Tibial artery (tissue), 4 donors: Measurements from ENCODE around the gene RELA.
A peak's percentile ranks its signal among the peaks of the same experiment; 100 is the strongest.

Experiments
- DNase-seq, 2 donors: peaks; one replicate each; pipeline ENCODE4 v3.0.0-alpha.2; 2019
- H3K27ac ChIP-seq, 2 donors: fragments of 200-600 bp; sonication (generic) in 1 of 2; 1 replicate in 1 of 2; 2 replicates in 1 of 2; pipeline ENCODE4 v1.5.1; 2018 to 2019; ENCODE audit warnings: mild to moderate bottlenecking in 1 of 2
- H3K27me3 ChIP-seq, 2 donors: fragments of 200-600 bp; sonication (generic) in 1 of 2; one replicate each; pipeline versions ENCODE4 v1.5.1 to v1.6.0; 2016 to 2019
- H3K36me3 ChIP-seq, 3 donors: fragments of 200-600 bp; sonication (generic) in 2 of 3; one replicate each; pipeline ENCODE4 v1.5.1; 2016 to 2019; ENCODE audit warnings: mild to moderate bottlenecking in 2 of 3
- H3K4me1 ChIP-seq, 4 donors: fragments of 200-600 bp; sonication (generic) in 2 of 4; 1 replicate in 3 of 4; 2 replicates in 1 of 4; pipeline ENCODE4 v1.5.1; 2016 to 2019
- H3K4me3 ChIP-seq, 2 donors: fragments of 200-600 bp; sonication (generic) in 1 of 2; 1 replicate in 1 of 2; 2 replicates in 1 of 2; pipeline ENCODE4 v1.5.1; 2018 to 2019; ENCODE audit warnings: mild to moderate bottlenecking in 2 of 2
- H3K9me3 ChIP-seq, 3 donors: fragments of 200-600 bp; sonication (generic) in 1 of 3; one replicate each; pipeline ENCODE4 v1.5.1; 2016 to 2019
- intact Hi-C: fragments of 100-400 bp; cut with DNase I; formaldehyde crosslinking; loops from one replicate; pipeline ENCODE4 v1.15.0; 2023; ENCODE audit warnings: low total_unique reads
- TF ChIP-seq, protein P1 (sequence below), 2 experiments: fragments of 200-600 bp in 1 of 2; fragments of 450-650 bp in 1 of 2; IDR thresholded peaks; one replicate each; pipeline ENCODE4 v1.5.1; 2017 to 2019; ENCODE audit warnings: antibody characterized with exemption in 2 of 2, mild to moderate bottlenecking in 1 of 2, moderate library complexity in 1 of 2

Gene RELA

DNA sequence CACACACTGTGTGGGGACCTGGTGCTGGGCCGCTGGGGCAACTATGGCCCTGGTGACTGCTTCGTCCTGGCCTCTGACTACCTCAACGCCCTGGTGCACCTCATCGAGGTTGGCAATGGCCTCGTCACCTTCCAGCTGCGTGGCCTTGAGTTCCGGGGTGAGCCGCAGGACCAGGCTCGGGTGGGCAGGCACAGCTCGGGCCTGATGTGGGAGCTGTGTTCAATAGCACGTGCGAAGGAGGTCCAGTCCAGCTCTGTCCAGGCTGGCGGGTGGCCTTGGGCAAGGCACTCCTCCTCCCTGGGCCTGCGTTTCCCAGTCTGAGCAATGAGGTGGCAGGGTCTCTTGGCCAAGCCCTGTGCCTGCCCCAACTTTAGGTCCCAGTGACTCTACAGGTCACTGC, 33.1 kb downstream of the RELA start:
- Histone ChIP-seq H3K27me3 (no peaks in the 10 kb centered on the region), H3K9me3 (no peaks in the 10 kb centered on the region), H3K36me3 (peaks cover 71 to 99% (median 90%) of the 10 kb centered on the region in 3 donors), H3K4me1 (no peaks in the 10 kb centered on the region), H3K4me3 (no peak overlapping the region), H3K27ac (no peak overlapping the region)
- TF ChIP-seq, protein P1, sequence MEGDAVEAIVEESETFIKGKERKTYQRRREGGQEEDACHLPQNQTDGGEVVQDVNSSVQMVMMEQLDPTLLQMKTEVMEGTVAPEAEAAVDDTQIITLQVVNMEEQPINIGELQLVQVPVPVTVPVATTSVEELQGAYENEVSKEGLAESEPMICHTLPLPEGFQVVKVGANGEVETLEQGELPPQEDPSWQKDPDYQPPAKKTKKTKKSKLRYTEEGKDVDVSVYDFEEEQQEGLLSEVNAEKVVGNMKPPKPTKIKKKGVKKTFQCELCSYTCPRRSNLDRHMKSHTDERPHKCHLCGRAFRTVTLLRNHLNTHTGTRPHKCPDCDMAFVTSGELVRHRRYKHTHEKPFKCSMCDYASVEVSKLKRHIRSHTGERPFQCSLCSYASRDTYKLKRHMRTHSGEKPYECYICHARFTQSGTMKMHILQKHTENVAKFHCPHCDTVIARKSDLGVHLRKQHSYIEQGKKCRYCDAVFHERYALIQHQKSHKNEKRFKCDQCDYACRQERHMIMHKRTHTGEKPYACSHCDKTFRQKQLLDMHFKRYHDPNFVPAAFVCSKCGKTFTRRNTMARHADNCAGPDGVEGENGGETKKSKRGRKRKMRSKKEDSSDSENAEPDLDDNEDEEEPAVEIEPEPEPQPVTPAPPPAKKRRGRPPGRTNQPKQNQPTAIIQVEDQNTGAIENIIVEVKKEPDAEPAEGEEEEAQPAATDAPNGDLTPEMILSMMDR (IDR thresholded peaks at IDR 0.05), result no peak
- intact Hi-C loops, result loop anchor here (5.0 kb wide), 1 partner anchor 193 kb away; no protein-coding TSS in a partner anchor
- no peak for DNase-seq

DNA sequence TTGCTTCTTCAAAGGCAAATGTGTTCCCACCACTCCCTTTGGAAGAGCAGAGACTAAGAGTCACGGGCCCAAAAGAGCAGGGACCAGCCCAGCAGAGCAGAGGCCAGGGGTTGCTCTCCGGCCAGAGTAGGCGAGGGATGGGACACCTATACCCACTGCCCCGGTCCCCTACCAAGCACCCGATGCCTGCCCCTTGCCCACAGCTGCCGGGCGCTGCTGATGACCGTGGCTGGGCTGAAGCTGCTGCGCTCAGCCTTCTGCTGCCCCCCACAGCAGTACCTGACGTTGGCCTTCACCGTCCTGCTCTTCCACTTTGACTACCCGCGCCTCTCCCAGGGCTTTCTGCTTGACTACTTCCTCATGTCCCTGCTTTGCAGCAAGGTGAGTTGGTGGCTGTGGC, 35.5 kb downstream of the RELA start:
- DNase-seq, result no peak
- Histone ChIP-seq H3K27me3 (no peaks in the 10 kb centered on the region), H3K9me3 (no peaks in the 10 kb centered on the region), H3K4me1 (no peaks in the 10 kb centered on the region), H3K36me3 (peaks cover 73 to 99% (median 96%) of the 10 kb centered on the region in 3 donors), H3K27ac (no peak overlapping the region), H3K4me3 (no peak overlapping the region)
- intact Hi-C loops, result loop anchor here (5.0 kb wide), 1 partner anchor 195 kb away; no protein-coding TSS in a partner anchor
- TF ChIP-seq, protein P1 (IDR thresholded peaks at IDR 0.05), result no peak

DNA sequence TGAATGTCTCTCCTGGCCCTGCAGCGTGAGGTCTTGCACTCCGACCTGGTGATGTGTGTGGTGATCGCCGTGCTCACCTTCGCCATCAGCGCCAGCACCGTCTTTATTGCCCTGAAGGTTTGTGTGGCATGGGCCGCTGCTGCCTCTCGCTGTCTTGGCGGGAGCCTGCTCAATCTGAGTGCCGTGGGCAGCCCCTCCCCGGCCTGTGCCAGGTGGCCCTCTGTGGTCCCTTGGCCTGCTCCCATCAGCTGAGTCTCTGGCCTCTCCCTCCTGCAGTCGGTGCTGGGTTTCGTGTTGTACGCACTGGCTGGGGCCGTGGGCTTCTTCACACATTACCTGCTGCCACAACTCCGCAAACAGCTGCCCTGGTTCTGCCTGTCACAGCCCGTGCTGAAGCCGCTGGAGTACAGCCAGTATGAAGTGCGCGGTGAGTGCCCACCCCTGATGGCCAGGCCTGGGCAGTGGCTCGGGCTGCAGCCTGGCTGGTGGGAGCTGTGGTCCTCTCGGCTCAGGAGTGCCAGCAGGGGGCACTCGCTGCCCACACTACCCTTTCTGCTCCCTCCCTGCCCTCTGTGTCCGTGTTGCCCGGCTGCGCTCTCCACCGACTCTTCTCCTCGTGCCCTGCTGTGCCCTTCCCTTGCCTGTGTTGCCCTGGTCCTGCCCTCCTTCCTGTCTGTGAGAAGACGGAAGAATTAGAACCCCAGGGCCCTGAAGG, 36.9 kb downstream of the RELA start:
- Histone ChIP-seq H3K36me3 (peaks cover 73 to 100% (median 95%) of the 10 kb centered on the region in 3 donors), H3K4me1 (no peaks in the 10 kb centered on the region), H3K27ac (no peak overlapping the region), H3K4me3 (no peak overlapping the region), H3K9me3 (no peaks in the 10 kb centered on the region), H3K27me3 (no peaks in the 10 kb centered on the region)
- TF ChIP-seq, protein P1 (IDR thresholded peaks at IDR 0.05), result peak; percentile 38 to 49
- intact Hi-C loops, result loop anchor here (5.0 kb wide), 1 partner anchor 197 kb away; no protein-coding TSS in a partner anchor
- DNase-seq, result peak in 1 of 2 donors; percentile 57

DNA sequence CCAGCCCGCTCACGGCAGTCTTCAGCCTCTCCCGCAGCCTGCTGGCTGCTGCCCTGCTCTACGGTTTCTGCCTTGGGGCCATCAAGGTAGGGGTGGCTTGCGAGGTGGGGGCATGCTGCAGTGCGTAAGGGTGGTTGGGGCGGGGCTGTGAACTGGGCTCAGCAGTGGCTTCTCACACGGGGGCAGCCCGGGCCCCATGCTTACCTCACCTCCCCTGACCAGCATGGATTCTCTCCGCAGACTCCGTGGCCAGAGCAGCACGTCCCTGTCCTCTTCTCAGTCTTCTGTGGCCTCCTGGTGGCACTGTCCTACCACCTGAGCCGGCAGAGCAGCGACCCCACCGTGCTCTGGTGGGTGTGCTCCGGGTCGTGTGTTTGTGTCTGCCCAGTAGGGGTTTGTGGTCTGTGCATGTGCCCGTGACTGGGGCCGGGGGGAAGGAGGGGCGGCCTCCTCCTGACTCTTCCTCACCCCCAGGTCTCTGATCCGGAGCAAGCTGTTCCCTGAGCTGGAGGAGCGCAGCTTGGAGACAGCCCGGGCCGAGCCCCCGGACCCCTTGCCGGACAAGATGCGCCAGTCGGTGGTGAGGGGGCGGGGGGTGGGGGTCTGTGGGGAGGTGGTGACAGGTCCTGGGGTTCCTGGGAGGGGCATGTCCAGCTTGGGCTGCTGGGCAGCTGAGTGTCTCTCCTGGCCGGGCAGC, 37.6 kb downstream of the RELA start:
- TF ChIP-seq, protein P1 (IDR thresholded peaks at IDR 0.05), result no peak

DNA sequence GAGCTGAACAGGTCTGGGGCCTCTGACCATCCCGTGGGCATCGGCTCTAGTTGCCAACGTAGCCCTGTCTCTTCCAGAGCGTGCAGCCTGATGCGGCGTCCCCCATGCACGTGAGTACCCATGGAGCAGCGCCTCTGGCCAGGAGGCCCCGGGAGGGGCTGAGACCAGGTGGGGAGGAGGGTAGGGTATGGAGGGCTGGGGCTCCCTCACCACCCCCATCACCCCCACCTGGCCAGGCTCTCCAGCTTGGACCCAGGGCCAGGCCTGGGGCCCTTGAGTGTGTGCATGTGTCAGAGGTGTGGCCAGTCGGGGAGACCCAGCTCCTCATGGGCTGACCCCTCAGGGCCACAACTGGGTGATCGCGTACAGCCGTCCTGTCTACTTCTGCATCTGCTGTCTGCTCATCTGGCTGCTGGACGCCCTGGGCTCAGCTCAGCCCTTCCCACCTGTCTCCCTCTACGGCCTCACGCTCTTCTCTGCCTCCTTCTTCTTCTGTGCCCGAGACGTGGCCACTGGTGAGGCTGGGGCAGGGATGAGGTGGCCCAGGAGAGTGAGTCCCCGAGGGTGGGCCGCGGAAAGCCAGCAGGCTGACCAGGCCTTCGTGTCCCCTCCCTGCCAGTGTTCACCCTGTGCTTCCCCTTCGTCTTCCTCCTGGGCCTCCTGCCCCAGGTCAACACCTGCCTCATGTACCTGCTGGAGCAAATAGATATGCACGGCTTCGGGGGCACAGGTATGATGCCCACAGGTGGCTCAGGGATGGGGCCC, 38.7 kb downstream of the RELA start:
- no peaks in the 10 kb centered on the region for H3K9me3 ChIP-seq
- intact Hi-C loops, result no loop called here
- H3K36me3 ChIP-seq, result peaks cover 72 to 100% (median 95%) of the 10 kb centered on the region in 3 donors
- H3K27me3 ChIP-seq, result no peaks in the 10 kb centered on the region
- peak in 1 of 2 donors; percentile 60 for DNase-seq
- TF ChIP-seq, protein P1 (IDR thresholded peaks at IDR 0.05), result no peak
- no peaks in the 10 kb centered on the region for H3K4me1 ChIP-seq
- no peak overlapping the region for H3K27ac ChIP-seq
- H3K4me3 ChIP-seq, result no peak overlapping the region

More for the DNA sequence above, 37.6 kb downstream of the RELA start:
- intact Hi-C loops, result loop anchor here (5.0 kb wide), 1 partner anchor 197 kb away; no protein-coding TSS in a partner anchor
- H3K9me3 ChIP-seq, result no peaks in the 10 kb centered on the region
- no peak overlapping the region for H3K27ac ChIP-seq
- H3K4me1 ChIP-seq, result no peaks in the 10 kb centered on the region
- peak in 1 of 2 donors; percentile 61 for DNase-seq
- H3K4me3 ChIP-seq, result no peak overlapping the region
- peaks cover 73 to 100% (median 95%) of the 10 kb centered on the region in 3 donors for H3K36me3 ChIP-seq
- H3K27me3 ChIP-seq, result no peaks in the 10 kb centered on the region
